Cardiac fibroblast (primary cell): ENCODE data around the gene PRKCA.

Experiments
- DNase-seq, 2 donors: peaks; one replicate each; pipeline versions ENCODE4 v3.0.0 to v3.0.0-alpha.2; 2010; ENCODE audit warnings: low read depth in 2 of 2
- H3K4me3 ChIP-seq, 2 donors: replicated peaks in 1 of 2; 1 replicate in 1 of 2; 2 replicates in 1 of 2; pipeline ENCODE4 v1.5.1; 2011; ENCODE audit warnings: low read depth in 2 of 2, low read length in 2 of 2, mild to moderate bottlenecking in 2 of 2, moderate library complexity in 1 of 2
- TF ChIP-seq, protein P1 (sequence below): IDR thresholded peaks from one replicate; pipeline ENCODE4 v1.5.1; 2011; ENCODE audit warnings: low read depth, mild to moderate bottlenecking, low read length, inconsistent platforms

The PRKCA gene

DNA sequence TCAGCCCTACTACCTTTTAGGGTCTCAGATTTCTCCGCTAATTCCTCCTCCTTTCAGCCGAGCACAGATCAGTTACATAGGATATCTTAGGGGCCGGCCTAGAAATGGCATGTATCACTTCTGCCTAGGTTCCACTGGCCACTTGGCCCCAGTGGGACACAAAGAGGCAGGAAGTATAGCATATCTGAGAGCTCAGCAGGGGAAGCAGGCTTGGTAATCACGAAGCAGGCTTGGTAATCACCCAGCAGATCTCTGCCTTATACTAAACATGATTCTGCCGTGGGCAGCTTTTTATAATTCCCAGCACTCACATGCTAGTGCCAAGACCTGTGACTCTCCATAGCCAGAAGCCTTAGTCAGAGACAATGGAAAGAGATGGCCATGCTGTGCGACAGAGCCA lies 472.9 kb downstream of the PRKCA start:
- TF ChIP-seq, protein P1, sequence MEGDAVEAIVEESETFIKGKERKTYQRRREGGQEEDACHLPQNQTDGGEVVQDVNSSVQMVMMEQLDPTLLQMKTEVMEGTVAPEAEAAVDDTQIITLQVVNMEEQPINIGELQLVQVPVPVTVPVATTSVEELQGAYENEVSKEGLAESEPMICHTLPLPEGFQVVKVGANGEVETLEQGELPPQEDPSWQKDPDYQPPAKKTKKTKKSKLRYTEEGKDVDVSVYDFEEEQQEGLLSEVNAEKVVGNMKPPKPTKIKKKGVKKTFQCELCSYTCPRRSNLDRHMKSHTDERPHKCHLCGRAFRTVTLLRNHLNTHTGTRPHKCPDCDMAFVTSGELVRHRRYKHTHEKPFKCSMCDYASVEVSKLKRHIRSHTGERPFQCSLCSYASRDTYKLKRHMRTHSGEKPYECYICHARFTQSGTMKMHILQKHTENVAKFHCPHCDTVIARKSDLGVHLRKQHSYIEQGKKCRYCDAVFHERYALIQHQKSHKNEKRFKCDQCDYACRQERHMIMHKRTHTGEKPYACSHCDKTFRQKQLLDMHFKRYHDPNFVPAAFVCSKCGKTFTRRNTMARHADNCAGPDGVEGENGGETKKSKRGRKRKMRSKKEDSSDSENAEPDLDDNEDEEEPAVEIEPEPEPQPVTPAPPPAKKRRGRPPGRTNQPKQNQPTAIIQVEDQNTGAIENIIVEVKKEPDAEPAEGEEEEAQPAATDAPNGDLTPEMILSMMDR, result no peak

DNA sequence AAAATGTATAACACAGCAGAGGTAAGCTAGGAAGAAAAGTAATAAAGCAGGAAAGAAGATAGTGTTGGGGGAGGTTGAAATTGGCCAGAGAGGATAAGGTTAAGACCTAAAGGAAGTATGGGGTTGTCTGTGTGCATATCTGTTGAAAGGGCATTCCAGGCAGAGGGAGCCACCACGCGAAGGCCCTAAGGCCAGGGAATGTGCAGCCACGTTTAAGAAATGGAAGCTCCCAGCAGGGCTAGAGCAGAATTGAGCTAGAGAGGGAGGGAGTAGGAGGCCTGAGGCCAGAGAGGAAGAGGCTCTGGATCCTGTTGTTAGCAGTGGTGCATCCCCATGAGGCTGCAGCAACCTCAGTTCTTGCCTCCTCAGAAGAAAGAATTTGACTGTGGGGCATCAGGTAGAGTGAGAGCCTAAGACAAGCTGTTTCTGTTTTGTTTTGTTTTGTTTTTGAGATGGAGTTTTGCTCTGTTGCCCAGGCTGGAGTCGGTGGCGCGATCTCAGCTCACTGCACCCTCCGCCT lies 473.5 kb downstream of the PRKCA start:
- DNase-seq, result no peak
- TF ChIP-seq, protein P1, result no peak
- no peak overlapping the region for H3K4me3 ChIP-seq

More for the DNA sequence above, 472.9 kb downstream of the PRKCA start:
- H3K4me3 ChIP-seq, result no peak overlapping the region
- no peak for DNase-seq

DNA sequence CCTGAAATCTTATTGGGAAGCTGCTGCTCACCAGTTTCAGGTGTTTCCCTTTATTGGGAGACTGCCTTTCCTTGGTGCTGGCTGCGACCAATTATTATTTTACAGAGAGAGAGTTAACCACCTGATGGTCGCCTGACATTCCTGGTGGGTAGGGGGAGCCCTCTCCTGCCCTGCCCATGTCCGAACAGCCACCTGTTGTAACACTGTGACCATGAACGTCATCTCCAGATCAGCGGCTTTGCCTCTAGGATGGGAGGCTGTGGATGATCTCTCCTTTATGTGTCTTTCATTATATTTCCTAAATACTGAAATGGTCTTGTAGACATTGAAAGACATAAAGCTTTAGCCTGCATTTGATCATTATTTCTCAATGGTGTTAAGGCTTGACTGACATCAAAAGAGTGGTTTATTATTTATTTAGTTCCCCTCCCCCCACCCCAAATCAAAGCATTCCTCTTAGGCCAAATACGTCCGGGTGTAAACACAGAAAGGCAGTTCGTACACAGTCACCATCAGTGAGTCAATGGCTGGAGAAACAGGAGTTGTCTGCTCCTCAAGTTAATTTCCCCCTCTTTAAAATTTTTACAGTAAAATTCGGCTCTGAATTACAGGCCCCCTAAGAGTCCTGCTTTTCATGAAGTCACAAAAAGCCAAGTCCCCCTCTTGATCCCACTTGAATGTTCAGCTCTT lies 474.7 kb downstream of the PRKCA start:
- no peak overlapping the region for H3K4me3 ChIP-seq
- DNase-seq, result no peak
- TF ChIP-seq, protein P1, result no peak

DNA sequence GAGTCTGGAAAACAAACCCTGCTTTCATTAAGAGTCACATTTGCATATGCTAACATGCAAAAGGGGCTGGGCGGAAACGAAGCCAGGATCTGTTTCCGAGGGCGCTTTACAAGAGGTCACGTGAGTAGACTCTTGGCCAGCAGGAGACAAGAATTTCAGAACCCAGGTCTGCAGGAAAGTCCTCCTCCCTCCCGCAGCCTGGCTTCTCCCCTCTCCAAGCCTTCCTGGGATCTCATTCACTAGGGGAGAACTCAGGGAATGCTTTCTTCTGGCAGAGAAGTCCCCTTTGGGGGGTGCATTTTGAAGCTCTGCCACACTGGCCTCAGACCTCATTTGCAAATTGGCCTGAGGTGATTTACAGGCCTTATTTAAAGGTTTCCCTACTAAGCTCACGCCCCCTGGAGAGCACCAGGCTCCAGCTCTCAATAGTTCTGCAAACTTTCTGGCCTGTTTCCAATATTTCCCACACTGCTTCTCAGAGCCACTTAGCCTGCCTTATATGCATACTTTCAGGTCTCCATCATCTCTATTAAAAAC lies 475.3 kb downstream of the PRKCA start:
- TF ChIP-seq, protein P1, result no peak
- no peak overlapping the region for H3K4me3 ChIP-seq
- peak in 1 of 2 donors; percentile 33 for DNase-seq

DNA sequence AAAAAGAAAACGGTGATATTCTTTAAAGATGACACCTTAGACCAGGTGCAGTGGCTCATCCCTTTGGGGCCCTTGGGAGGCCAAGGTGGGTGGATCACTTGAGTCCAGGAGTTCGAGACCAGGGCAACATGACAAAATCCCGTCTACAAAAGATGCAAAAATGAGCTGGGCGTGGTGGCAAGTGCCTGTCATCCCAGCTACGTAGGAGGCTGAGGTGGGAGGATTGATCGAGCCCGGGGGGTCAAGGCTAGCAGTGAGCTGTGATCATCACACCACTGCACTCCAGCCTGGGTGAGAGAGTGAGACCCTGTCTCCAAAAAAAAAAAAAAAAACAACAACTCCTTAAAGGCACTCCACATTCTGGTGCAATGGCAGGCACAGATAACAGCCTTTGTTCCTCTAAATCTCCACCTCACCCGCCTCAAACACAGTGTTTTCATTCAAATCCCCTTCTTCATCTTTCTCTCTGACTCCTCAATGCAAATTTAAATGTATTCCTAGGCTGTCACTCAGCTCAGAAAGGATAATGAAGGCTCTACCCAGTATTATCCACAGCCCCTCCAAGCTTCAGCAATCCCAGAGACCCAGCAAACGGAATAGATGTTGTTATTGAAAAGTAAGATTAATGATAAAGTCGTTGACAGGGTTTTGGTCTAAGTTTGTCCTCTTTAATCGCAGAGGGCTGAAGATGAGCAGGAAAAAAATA lies 476.3 kb downstream of the PRKCA start:
- H3K4me3 ChIP-seq, result no peak overlapping the region
- DNase-seq, result no peak
- TF ChIP-seq, protein P1, result no peak

DNA sequence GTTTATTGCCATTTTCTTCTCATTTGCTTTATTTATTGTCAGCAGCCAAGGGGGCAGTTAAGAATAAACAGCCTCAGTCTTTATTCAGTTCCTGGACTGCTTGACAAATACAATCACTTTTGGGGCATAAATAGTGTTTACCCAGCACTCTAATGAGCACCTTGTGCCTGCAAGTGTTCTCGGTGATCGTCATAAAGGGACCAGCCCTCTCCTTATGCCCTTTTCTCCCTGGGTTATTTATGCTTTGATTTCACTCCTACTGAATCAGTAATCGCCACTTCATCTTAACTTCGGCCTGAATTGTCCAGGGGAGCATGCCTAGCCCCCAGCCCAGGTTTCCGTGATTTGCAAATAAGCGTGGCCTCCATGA lies 476.8 kb downstream of the PRKCA start:
- no peak for DNase-seq
- no peak overlapping the region for H3K4me3 ChIP-seq
- TF ChIP-seq, protein P1, result no peak
